Retina (tissue), 1 donor: ENCODE data around the gene CITED2.
"Not testable (repeated sequence)": the region's sequence is repeated elsewhere in the genome, so short reads cannot be mapped to it uniquely, and the experiment has no call there.

Experiments
- DNase-seq: peaks from one replicate; pipeline ENCODE4 v3.0.0-alpha.2; 2016

The CITED2 gene

DNA sequence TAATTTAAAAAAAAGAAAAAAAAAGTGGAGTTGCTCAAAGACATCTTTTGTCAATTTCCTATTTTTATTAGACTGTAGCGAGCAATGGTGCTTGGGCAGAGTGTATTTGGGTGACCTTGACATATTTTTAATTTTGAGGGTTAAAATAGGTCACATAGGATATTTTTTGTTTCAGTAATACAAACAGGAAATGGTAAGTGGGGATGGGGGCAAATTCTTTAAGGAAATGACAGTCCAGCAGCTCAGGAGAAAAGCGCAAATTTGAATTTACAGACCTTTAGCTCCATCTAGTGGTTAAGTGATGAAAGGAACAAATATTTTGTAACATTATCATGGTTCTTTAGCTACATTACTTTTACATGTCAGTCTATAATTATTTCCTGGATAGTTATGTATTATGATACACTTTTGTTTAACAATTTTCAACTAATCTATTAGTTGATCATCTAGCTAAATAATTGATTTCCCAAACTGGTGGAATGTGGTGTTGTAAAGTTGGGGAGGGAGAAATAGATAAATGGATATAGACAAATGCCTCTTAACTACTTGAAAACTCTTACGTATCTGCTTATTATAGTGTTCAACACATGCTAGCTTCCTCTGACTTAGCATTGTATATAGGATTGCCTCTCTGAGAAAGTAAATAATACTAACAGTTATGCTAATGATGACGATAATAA is 10.0 kb downstream of the CITED2 start:
- DNase-seq = peak; percentile 36

GRCh38 chr6:139363797-139364196 is 10.7 kb downstream of the CITED2 start:
- DNase-seq = not testable (repeated sequence)

- DNase-seq = not testable (repeated sequence)
Observed at GRCh38 chr6:139363123-139363522, 11.3 kb downstream of the CITED2 start.

GRCh38 chr6:139361211-139361610 is 13.2 kb downstream of the CITED2 start:
- DNase-seq = no peak

GRCh38 chr6:139356924-139357323 is 17.5 kb downstream of the CITED2 start:
- DNase-seq = no peak

DNA sequence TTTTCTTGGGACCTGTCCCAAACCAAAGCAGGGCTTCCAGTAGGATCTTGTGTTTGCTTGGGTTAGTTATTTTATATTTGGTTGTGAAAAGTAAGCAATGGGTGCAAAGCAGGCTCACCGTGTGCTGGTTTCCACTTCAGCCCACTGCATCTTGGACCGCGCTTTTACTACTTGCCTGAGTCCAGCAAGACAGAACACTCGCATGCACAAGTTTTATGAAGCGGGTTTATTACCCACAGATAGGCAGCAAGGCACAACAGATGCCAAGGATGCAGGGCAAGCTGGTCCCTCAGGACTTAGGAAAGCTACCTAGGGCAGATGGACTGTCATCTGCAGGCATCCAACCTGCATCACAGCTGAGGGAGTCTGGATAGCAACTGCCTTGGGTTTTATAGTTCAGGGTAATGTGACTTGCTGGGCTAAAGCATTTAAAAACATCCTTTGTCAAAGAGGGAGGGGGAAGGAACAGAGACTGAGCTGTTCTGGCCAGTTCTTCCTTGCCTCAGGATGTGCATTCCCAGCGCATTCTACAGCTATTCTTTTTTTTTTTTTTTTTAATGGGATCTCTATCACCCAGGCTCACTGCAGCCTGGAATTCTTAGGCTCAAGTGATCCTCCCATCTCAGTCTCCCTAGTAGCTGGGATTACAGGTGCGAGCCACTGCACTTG is 18.5 kb downstream of the CITED2 start:
- no peak for DNase-seq

DNA sequence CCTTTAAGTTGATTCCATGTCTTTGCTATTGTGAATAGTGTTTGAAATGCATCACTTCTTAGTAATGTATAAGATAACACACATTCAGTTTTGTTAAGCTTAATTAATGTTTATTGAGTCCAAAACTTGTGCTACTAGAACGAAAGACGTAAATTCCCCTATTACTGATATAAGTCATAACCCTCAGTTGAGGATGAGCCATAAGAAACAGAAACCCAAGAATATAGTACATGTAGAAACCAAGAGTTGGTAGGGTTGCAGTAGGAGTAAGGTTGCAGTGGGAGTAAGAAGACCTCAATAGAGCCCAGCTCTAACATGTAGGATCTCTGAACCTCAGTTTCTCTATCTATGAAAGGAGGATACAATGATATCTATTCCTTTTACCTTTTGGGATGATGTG is 19.3 kb downstream of the CITED2 start:
- no peak for DNase-seq

GRCh38 chr6:139354189-139354588 is 20.3 kb downstream of the CITED2 start:
- peak; percentile 23 for DNase-seq

- DNase-seq = no peak
Observed at GRCh38 chr6:139349464-139350020, 24.9 kb downstream of the CITED2 start.

- no peak for DNase-seq
Observed at GRCh38 chr6:139346392-139346791, 28.1 kb downstream of the CITED2 start.

- no peak for DNase-seq
Observed at GRCh38 chr6:139344186-139344963, 30.1 kb downstream of the CITED2 start.

- no peak for DNase-seq
Observed at GRCh38 chr6:139343052-139343750, 31.2 kb downstream of the CITED2 start.

- no peak for DNase-seq
Observed at GRCh38 chr6:139341060-139341459, 33.4 kb downstream of the CITED2 start.

- DNase-seq = no peak
Observed at GRCh38 chr6:139338795-139339194, 35.7 kb downstream of the CITED2 start.

DNA sequence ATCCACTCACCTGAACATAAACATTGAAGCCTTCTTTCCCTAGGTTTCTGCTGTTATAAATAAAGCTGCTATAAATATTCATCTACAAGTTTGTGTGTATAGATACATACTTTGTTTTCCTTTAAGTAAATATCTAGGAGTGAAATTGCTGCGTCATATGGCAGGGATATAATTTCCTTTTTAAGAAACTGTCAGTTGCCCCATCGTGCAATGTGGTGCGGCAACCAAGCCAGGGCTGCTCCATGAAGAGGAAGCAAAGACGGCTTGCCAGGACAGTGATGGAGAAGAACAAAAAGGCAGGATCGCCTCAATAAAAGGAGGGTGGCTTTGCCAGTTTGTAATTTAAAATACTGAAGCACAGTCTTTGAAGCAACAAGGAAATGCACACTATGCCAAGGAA is 36.6 kb downstream of the CITED2 start:
- no peak for DNase-seq

DNA sequence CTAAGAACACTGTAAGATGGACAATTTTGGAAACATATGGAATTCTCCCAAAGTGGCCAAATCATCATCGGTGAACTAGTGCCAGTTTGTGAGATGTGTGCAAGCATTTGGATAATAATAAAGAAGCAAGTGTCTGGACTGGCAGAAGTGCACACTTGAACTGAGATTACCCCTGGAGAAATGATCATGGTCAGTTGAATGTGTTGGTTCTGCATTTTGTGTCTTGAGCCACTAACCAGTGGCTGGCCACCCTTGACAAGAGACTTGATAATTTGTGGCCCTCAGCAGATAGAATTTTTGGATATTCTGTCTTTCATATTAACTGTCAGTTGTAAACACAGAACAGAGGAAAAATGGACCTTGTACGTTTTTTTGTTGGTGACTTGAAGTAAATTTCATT is 37.4 kb downstream of the CITED2 start:
- no peak for DNase-seq

DNA sequence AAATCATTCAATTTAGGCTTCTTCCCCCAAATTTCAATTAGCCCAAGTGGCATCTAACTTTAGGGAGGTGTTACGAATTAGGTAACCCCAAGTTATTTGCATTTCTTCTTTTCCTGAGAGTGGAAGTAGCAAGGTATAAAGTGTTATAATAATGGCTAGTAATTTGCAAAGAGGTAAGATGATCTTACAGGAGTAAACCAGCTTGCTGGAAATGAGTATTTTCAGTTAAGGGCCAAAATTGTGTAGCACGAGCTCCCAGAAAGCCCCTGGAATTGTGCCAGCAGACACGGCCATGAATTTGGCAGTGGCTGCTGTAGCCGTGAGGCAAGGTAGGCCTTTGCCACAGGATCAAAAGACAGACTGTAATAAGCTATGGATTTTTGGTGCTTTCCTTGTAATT is 38.0 kb downstream of the CITED2 start:
- DNase-seq = no peak

DNA sequence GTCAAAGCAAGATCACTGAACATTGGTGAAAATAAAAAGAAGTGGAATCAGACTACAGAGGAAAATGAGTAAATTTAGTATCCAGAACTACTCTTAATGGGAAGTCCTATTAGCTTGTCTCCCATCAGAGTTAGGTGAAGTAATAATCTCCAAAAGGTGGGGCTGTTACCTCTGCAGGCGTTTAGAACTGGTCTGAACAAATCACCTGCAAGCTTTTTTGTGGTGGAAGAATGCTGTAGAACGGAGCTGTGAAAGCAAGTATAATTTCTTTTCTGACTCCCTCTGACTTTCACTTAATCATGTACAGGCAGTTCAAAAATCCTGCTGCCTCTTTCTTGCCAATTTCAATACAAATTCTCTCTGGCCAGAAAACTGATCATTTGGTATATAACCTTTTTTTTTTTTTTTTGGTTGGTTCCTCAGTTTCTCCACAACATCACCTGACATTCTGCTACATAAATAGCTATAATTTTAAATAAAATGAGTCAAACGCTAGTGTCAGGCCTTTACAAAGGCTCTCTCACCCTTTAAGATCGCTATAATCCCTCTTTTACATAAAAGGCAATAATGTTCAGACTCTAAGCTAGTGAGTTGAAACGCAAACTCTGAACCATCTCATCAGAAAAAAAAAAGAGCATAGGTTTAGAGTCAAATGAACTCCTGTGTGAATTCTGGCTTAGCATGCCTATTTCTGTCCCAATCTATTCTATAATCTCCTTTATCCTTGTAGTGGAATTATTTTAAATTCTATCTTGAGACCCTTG is 38.8 kb downstream of the CITED2 start:
- DNase-seq = no peak

- no peak for DNase-seq
Observed at GRCh38 chr6:139334806-139335446, 39.5 kb downstream of the CITED2 start.

DNA sequence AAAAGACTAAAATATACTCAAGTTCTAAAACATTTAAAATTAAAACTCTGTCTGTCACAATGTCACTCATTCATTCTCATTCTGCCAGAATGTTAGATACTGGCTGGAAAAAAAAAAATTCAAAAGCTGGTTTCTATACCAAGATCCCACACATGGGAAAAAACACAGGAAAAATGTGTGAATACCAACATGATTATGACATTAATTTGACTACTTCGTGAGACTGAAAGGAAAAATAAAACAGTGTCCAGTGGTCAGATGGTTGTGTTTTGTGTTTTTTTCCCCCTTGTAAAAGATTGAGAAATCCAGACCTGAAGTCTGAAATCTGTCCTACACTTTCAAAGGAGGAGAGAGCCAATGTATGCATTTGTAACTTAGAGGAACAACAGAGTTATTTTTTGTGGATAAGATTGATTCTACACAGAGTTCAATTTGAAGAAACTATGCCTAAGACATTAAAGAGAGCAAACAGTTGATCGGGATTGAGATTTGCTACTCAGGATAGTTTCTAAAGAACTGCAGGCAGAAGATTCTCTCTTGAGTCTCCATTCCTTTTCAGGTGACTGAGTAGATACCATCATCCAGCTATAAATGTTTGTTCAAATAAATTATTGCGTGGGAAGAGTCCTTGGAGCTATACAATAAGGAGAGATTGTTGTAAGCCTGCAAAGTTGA is 43.5 kb downstream of the CITED2 start:
- DNase-seq = no peak

GRCh38 chr6:139330306-139330705 is 44.1 kb downstream of the CITED2 start:
- DNase-seq = no peak
